Stimulated activated CD8-positive, alpha-beta memory T cell treated with anti-CD3 and anti-CD28 coated beads, Interleukin-15, amount 100 ng/mL, for 4 hours (primary cell): Measurements from ENCODE around the gene ARL3.
"Not testable (repeated sequence)": the region's sequence is repeated elsewhere in the genome, so short reads cannot be mapped to it uniquely, and the experiment has no call there.

Experiments used
- DNase-seq, 2 donors: peaks; one replicate each; pipeline ENCODE4 v3.0.0-alpha.2; 2020; ENCODE audit warnings: low read depth in 2 of 2

Gene ARL3

GRCh38 chr10:102713814-102714620, at the start of gene ARL3:
TSS of gene ARL3 (minus strand) at chr10:102714397. CDS start at chr10:102714275, 122 bp downstream.
- peak; percentile 93 to 94 for DNase-seq

- no peak for DNase-seq
These were observed 48.9 kb upstream of the ARL3 start for GRCh38 chr10:102763037-102763607.

- no peak for DNase-seq
These were observed 48.3 kb upstream of the ARL3 start for GRCh38 chr10:102762401-102763015.

- no peak for DNase-seq
These were observed 47.8 kb upstream of the ARL3 start for GRCh38 chr10:102761981-102762380.

GRCh38 chr10:102759497-102760210, 45.5 kb upstream of the ARL3 start:
- DNase-seq, result no peak

GRCh38 chr10:102758933-102759262, 44.7 kb upstream of the ARL3 start:
- not testable (repeated sequence) for DNase-seq

GRCh38 chr10:102758240-102758932, 44.2 kb upstream of the ARL3 start:
- DNase-seq, result no peak

GRCh38 chr10:102757323-102757722, 43.1 kb upstream of the ARL3 start:
- no peak for DNase-seq

GRCh38 chr10:102753718-102754117, 39.5 kb upstream of the ARL3 start:
- DNase-seq, result no peak

GRCh38 chr10:102752934-102753664, 38.9 kb upstream of the ARL3 start:
- no peak for DNase-seq

- DNase-seq, result no peak
These were observed 38.2 kb upstream of the ARL3 start for GRCh38 chr10:102752266-102752930.

GRCh38 chr10:102745157-102745556, 31.0 kb upstream of the ARL3 start:
- DNase-seq, result no peak

- no peak for DNase-seq
These were observed 30.3 kb upstream of the ARL3 start for GRCh38 chr10:102744374-102745051.

GRCh38 chr10:102743588-102744373, 29.6 kb upstream of the ARL3 start, which contains the start of gene WBP1L:
TSS of gene WBP1L (plus strand) at chr10:102743948. CDS start at chr10:102744054, 106 bp downstream.
- peak; percentile 86 to 91 for DNase-seq

GRCh38 chr10:102743078-102743587, 28.9 kb upstream of the ARL3 start:
- no peak for DNase-seq

- not testable (repeated sequence) for DNase-seq
These were observed 28.1 kb upstream of the ARL3 start for GRCh38 chr10:102742313-102742712.

- no peak for DNase-seq
These were observed 27.6 kb upstream of the ARL3 start for GRCh38 chr10:102741726-102742237.

- DNase-seq, result no peak
These were observed 26.0 kb upstream of the ARL3 start for GRCh38 chr10:102740229-102740628.
